Measurements from ENCODE around the gene CACNG7.
A peak's percentile ranks its signal among the peaks of the same experiment; 100 is the strongest.
"Not testable (repeated sequence)": the region's sequence is repeated elsewhere in the genome, so short reads cannot be mapped to it uniquely, and the experiment has no call there.

Gene CACNG7

GRCh38 chr19:53905787-53906186 lies 3.3 kb upstream of the CACNG7 start:
- DNase-seq (ENCODE audit: low spot score) = no peak

DNA sequence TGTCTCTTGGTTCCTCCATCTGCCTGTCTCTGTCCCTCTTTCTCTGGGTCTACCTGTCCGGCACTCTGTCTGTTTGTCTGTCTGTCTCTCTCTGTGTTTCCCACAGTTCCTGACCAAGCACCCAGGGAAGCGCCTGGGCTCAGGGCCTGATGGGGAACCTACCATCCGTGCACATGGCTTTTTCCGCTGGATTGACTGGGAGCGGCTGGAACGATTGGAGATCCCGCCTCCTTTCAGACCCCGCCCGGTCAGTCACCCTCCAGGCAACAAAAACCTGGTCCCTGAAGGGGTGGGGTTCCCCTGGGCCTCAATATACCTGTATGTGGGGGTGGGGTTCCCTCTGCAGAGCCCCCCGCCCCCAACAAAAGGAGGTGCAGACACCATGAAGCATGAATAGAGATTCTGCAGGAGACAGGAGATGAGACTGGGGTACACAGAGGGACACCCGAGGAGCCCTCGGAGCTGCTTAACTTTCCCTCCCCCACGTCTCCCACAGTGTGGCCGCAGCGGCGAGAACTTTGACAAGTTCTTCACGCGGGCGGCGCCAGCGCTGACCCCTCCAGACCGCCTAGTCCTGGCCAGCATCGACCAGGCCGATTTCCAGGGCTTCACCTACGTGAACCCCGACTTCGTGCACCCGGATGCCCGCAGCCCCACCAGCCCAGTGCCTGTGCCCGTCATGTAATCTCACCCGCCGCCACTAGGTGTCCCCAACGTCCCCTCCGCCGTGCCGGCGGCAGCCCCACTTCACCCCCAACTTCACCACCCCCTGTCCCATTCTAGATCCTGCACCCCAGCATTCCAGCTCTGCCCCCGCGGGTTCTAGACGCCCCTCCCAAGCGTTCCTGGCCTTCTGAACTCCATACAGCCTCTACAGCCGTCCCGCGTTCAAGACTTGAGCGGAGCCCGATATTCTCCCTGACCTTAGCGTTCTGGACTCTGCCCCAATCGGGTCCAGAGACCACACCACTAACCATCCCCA lies 2.6 kb upstream of the CACNG7 start:
- peak; percentile 37 for DNase-seq (ENCODE audit: low spot score)

DNA sequence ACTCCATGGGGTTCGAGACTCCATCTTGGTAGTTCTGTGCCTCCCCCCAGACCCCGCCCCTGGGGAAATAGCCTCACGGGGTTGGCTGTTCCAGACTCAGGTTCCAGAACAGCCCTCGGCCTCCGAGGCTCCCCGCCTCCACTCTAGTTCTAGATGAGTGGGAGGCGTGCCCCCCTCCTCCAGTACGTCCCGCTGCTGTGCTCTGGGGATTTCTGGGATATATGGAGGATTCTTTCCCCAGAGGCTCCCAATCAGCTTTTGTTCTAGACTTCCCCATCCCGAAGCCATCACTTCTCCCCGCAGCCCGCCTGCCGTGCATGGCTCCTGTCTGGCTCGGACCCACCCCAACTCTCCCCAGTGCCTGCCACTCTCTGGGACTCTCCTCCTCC lies 1.9 kb upstream of the CACNG7 start:
- DNase-seq (ENCODE audit: low spot score) = peak; percentile 29

- DNase-seq (ENCODE audit: low spot score) = no peak
Observed at GRCh38 chr19:53907690-53908089, 1.4 kb upstream of the CACNG7 start.

- DNase-seq (ENCODE audit: low spot score) = peak; percentile 89
Observed at GRCh38 chr19:53908106-53908934, 758 bp upstream of the CACNG7 start.

DNA sequence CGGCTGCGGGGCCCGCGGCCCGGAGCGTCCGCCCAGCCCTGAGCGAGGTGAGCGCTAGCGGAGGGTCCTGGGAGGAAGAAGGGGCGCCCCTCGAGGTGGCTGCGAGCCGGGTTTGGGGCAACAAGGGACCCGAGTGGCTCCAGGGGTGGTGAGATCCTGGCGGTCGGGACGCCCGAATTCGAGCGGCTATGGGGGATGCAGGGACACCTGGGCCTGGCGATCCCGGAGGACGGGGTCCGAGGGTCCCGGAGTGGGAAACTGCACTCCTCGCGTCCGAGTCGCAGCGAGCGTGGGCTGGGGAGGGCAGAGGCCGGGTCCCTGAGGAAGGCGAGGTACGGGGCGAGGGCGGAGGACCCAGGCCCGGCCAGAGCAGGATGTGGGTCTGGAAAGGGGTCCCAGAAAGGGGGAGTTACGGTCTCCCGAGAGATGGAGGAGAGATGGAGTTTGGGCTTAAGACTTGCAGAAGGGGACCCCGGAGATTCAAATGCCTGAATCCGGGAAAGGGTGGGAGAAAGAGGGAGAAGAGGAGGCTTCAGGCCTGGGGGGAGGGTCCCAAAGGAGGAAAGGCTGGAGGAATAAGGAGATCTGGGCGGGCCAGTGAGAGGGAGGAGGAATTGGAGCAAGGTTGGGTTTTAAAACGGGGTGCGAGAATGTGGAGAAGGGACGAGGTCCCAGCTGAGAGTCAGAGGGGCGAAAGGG lies 542 bp downstream of the CACNG7 start:
- no peak for DNase-seq (ENCODE audit: low spot score)

- DNase-seq (ENCODE audit: low spot score) = no peak
Observed at GRCh38 chr19:53910170-53910518, 1.1 kb downstream of the CACNG7 start.

- DNase-seq (ENCODE audit: low spot score) = no peak
Observed at GRCh38 chr19:53912653-53913052, 3.6 kb downstream of the CACNG7 start.

- no peak for DNase-seq (ENCODE audit: low spot score)
Observed at GRCh38 chr19:53915000-53915399, 5.9 kb downstream of the CACNG7 start.

GRCh38 chr19:53916004-53916403 lies 6.9 kb downstream of the CACNG7 start:
- no peak for DNase-seq (ENCODE audit: low spot score)

DNA sequence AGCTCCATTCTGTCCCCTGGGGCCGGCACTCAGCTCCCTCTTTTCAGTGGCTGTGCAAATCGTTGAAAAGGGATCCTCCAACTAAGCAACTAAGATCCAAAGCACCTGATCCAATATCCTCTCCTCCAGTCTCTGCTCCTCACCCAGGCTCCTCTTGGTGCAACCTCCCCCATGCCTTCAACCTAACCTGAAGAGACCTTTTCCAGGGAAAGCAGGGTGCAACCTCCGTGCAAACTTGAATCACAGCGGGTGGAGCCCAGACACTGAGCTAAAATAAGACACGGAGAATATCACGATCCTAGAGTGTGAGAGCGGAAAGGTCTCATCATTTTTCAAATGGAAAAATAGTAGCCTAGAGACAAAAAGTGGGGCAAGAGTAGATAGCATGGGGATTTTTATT lies 8.3 kb downstream of the CACNG7 start:
- DNase-seq (ENCODE audit: low spot score) = peak; percentile 77

DNA sequence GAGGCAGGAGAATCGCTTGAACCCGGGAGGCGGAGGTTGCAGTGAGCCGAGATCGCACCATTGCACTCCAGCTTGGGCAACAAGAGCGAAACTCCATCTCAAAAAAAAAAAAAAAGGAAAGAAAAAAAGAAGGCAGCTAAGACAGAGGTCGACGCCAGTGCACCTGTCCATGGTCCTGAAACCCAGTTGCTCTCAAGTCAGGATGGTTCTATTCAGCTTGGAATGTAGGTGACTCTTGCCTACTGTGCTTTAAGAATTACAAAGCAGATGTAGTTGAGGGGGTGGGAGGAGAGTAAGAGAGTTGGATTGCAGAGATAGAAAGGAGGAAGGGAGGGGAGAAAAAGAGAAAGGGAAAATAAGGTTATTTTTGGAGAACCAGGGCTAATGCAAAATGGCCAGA lies 18.7 kb downstream of the CACNG7 start:
- no peak for DNase-seq (ENCODE audit: low spot score)

- DNase-seq (ENCODE audit: low spot score) = no peak
Observed at GRCh38 chr19:53936029-53936428, 27.0 kb downstream of the CACNG7 start.

DNA sequence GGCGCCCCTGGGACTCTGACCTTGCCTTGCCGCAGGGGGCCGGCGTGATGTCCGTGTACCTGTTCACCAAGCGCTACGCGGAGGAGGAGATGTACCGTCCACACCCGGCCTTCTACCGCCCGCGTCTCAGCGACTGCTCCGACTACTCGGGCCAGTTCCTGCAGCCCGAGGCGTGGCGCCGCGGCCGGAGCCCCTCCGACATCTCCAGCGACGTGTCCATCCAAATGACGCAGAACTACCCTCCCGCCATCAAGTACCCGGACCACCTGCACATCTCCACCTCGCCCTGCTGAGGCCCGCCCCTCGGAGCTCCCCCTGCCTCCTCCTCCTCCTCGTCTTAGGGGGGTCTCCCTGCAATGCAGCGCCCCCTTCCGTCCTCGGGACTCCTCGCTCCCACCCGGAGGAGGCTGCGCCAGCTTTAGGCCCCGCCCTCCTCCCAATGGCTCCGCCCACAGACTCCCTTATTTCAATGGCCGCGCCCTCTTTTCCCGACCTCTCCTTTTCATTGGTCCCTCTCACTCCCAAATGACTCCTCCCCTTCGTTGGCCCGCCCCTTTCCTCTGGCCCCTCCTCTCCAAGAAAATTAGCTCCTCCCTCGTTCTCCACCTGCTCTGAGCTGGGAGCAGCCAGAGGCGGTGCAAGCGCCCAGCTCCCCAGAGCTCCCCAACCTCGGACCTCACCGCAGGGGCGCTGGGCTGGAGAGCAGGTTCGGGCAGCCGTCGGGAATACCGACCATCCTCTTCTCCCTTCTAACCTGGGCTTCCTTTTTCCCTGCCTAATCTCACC lies 33.1 kb downstream of the CACNG7 start:
- no peak for DNase-seq (ENCODE audit: low spot score)

DNA sequence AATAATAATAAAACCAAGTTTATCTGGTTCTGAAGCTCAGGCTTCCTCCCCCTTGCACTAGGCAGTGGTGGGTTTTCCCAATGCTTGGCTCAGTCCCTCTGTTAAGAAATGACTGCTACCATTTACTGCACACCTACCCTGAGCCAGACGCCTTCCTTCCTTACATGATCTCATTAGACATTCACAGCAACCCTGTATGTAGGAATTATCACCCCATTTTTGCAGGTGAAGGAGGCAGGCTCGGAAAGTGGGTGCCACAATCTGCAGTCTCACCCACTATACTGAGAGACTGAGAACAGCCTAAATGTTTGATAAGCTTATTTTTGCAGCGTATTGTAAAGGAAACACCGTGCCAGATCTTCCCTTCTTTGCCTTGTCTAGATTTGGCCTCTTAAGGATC lies 35.3 kb downstream of the CACNG7 start:
- peak; percentile 54 for DNase-seq (ENCODE audit: low spot score)

- no peak for DNase-seq (ENCODE audit: low spot score)
Observed at GRCh38 chr19:53944933-53945332, 35.9 kb downstream of the CACNG7 start.

GRCh38 chr19:53945441-53945840 lies 36.4 kb downstream of the CACNG7 start:
- DNase-seq (ENCODE audit: low spot score) = peak; percentile 34

GRCh38 chr19:53945998-53946397 lies 36.9 kb downstream of the CACNG7 start:
- no peak for DNase-seq (ENCODE audit: low spot score)

DNA sequence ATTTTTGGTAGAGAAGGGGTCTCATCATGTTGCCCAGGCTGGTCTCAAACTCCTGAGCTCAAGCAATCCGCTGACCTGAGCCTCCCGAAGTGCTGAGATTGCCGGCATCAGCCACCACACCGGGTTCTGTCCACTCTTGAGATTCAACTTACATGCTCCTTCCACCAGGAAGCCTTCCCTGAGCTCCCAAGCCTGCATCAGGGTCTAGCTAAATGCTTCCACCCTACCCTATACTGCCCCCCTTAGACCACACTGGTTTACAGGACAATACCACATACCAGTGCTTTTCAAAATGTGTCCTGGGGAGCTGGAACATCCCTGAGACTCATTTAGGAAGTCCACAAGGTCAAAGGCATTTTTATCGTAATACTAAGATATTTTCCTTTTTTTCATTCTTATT lies 38.5 kb downstream of the CACNG7 start:
- DNase-seq (ENCODE audit: low spot score) = no peak

GRCh38 chr19:53948611-53949010 lies 39.5 kb downstream of the CACNG7 start:
- DNase-seq (ENCODE audit: low spot score) = not testable (repeated sequence)

DNA sequence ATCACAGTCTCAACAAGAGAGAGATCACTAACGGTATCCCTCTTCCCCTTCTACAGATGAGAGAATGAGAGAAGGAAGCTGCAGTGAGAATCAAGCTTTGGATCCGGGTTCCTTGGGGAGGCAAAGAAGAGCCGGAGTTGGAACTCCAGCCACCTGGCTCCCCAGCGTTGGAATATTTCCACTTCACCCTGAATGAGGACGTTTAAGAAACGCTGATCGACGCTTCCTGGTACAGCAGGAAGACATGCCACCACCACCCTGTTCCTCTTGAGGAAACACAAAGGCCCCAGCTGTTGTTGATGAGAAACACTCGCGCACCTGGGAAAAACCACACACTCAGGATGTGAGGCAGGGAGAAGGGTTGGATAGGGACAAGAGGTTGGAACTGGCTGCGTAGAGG lies 42.4 kb downstream of the CACNG7 start:
- DNase-seq (ENCODE audit: low spot score) = no peak

DNA sequence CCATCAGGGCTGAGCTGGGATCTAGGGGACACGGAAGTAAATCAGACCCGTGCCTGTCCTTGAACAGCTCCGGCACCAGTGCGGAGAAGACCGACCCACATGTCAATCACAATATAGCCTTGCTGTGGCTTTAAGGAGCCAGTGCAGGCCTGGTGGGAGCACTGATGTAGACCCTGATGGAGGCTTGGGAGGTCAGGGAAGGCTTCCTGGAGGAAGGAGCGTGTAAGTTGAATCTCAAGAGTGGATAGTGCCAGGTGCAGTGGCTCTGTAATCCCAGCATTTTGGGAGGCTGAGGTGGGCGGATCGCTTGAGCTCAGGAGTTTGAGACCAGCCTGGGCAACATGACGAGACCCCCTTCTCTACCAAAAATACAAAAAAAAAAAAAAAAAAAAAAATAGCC lies 42.9 kb downstream of the CACNG7 start:
- no peak for DNase-seq (ENCODE audit: low spot score)
